Testis (tissue), 2 donors: Measurements from ENCODE around the gene METTL26.

Experiments used
- CTCF ChIP-seq, 3 experiments: fragments of 450-650 bp in 2 of 3; fragments of 200-600 bp in 1 of 3; sonication (generic) in 1 of 3; IDR thresholded peaks; one replicate each; pipeline ENCODE4 v1.5.1; 2016 to 2019; ENCODE audit warnings: antibody characterized with exemption in 3 of 3, mild to moderate bottlenecking in 2 of 3, moderate library complexity in 1 of 3
- POLR2A ChIP-seq: fragments of 450-650 bp; IDR thresholded peaks from one replicate; pipeline ENCODE4 v1.6.1; 2017; ENCODE audit warnings: antibody characterized with exemption, mild to moderate bottlenecking, moderate library complexity

- TF ChIP-seq CTCF (IDR thresholded peaks at IDR 0.05) = no peak
- no peak for TF ChIP-seq POLR2A
Measured at GRCh38 chr16:625977-626765, 9.9 kb downstream of the METTL26 start.
